Measurements from ENCODE around the gene HOXD8.

Gene HOXD8

GRCh38 chr2:176124947-176125771 lies 4.3 kb upstream of the HOXD8 start:
- Mint-ChIP-seq H3K4me1 (peaks cover 60% of the 10 kb centered on the region), H3K9me3 (no peaks in the 10 kb centered on the region), H3K4me3 (peak overlapping the region; percentile 91 to 95 (median 92)), H3K36me3 (ENCODE audit: low read depth) (peaks cover 35% of the 10 kb centered on the region), H3K27ac (peak overlapping the region; percentile 99 to 100 (median 99)), H3K27me3 (ENCODE audit: low read depth) (peaks cover 53% of the 10 kb centered on the region)
- TF ChIP-seq CTCF (IDR thresholded peaks at IDR 0.05; ENCODE audit: unreplicated experiment in 3 of 3): no peak

- H3K4me3 Mint-ChIP-seq: peak overlapping the region; percentile 91 to 95 (median 92)
- no peak for TF ChIP-seq CTCF (IDR thresholded peaks at IDR 0.05; ENCODE audit: unreplicated experiment in 3 of 3)
- peaks cover 55% of the 10 kb centered on the region for H3K4me1 Mint-ChIP-seq
- H3K36me3 Mint-ChIP-seq (ENCODE audit: low read depth): peaks cover 29% of the 10 kb centered on the region
- peaks cover 49% of the 10 kb centered on the region for H3K27me3 Mint-ChIP-seq (ENCODE audit: low read depth)
- H3K27ac Mint-ChIP-seq: peak overlapping the region; percentile 99 to 100 (median 99)
- H3K9me3 Mint-ChIP-seq: no peaks in the 10 kb centered on the region
These were observed 3.8 kb upstream of the HOXD8 start for GRCh38 chr2:176125772-176126054.

- Mint-ChIP-seq H3K36me3 (ENCODE audit: low read depth) (peaks cover 31% of the 10 kb centered on the region), H3K4me3 (peak overlapping the region; percentile 91 to 98 (median 95)), H3K27me3 (ENCODE audit: low read depth) (peaks cover 43% of the 10 kb centered on the region), H3K27ac (peak overlapping the region; percentile 99 to 100 (median 99)), H3K4me1 (peaks cover 52% of the 10 kb centered on the region), H3K9me3 (no peaks in the 10 kb centered on the region)
- peak; percentile 86 to 94 (median 88) for TF ChIP-seq CTCF (IDR thresholded peaks at IDR 0.05; ENCODE audit: unreplicated experiment in 3 of 3)
These were observed 2.4 kb upstream of the HOXD8 start for GRCh38 chr2:176126929-176127773.

GRCh38 chr2:176127774-176128072 lies 1.8 kb upstream of the HOXD8 start:
- Mint-ChIP-seq H3K4me3 (peak overlapping the region; percentile 91 to 98 (median 95)), H3K4me1 (peaks cover 56% of the 10 kb centered on the region), H3K27ac (peak overlapping the region; percentile 99 to 100 (median 99)), H3K9me3 (no peaks in the 10 kb centered on the region), H3K27me3 (ENCODE audit: low read depth) (peaks cover 46% of the 10 kb centered on the region), H3K36me3 (ENCODE audit: low read depth) (peaks cover 35% of the 10 kb centered on the region)
- TF ChIP-seq CTCF (IDR thresholded peaks at IDR 0.05; ENCODE audit: unreplicated experiment in 3 of 3): no peak

GRCh38 chr2:176128172-176128981 lies 1.1 kb upstream of the HOXD8 start:
- no peak for TF ChIP-seq CTCF (IDR thresholded peaks at IDR 0.05; ENCODE audit: unreplicated experiment in 3 of 3)
- H3K27ac Mint-ChIP-seq: peak overlapping the region; percentile 99 to 100 (median 99)
- peaks cover 62% of the 10 kb centered on the region for H3K4me1 Mint-ChIP-seq
- H3K36me3 Mint-ChIP-seq (ENCODE audit: low read depth): peaks cover 34% of the 10 kb centered on the region
- peaks cover 43% of the 10 kb centered on the region for H3K27me3 Mint-ChIP-seq (ENCODE audit: low read depth)
- no peaks in the 10 kb centered on the region for H3K9me3 Mint-ChIP-seq
- H3K4me3 Mint-ChIP-seq: peak overlapping the region; percentile 91 to 98 (median 95)
